Measurements from ENCODE around the gene PFAS.

PFAS gene

GRCh38 chr17:8285270-8286181 is 36.4 kb downstream of the PFAS start:
- Histone ChIP-seq H3K27ac (no peak overlapping the region), H4K20me1 (ENCODE audit: insufficient read depth) (no peaks in the 10 kb centered on the region), H3K9ac (no peak overlapping the region), H3K4me1 (ENCODE audit: low read depth, poor library complexity, severe bottlenecking) (no peaks in the 10 kb centered on the region), H3K27me3 (ENCODE audit: insufficient read depth, low read depth) (no peaks in the 10 kb centered on the region), H3K4me3 (IDR thresholded peaks at IDR 0.05; ENCODE audit: insufficient read depth, low read depth, low read length) (no peak overlapping the region), H3K36me3 (ENCODE audit: insufficient read depth) (no peaks in the 10 kb centered on the region), H3K79me2 (ENCODE audit: insufficient read depth, low read depth) (no peaks in the 10 kb centered on the region), H2AFZ (ENCODE audit: low read depth) (no peak overlapping the region), H3K4me2 (no peak overlapping the region)
- TF ChIP-seq CTCF (conservative IDR thresholded peaks at IDR 0.05; ENCODE audit: low read depth, low read length): no peak

- H3K4me2 ChIP-seq: no peak overlapping the region
- H3K79me2 ChIP-seq (ENCODE audit: insufficient read depth, low read depth): no peaks in the 10 kb centered on the region
- no peak for TF ChIP-seq CTCF (conservative IDR thresholded peaks at IDR 0.05; ENCODE audit: low read depth, low read length)
- H4K20me1 ChIP-seq (ENCODE audit: insufficient read depth): no peaks in the 10 kb centered on the region
- no peaks in the 10 kb centered on the region for H3K27me3 ChIP-seq (ENCODE audit: insufficient read depth, low read depth)
- no peak overlapping the region for H3K27ac ChIP-seq
- no peak overlapping the region for H3K4me3 ChIP-seq (IDR thresholded peaks at IDR 0.05; ENCODE audit: insufficient read depth, low read depth, low read length)
- no peaks in the 10 kb centered on the region for H3K4me1 ChIP-seq (ENCODE audit: low read depth, poor library complexity, severe bottlenecking)
- no peak overlapping the region; the same call in 1 of the 2 replicates for H3K9ac ChIP-seq
- no peaks in the 10 kb centered on the region for H3K36me3 ChIP-seq (ENCODE audit: insufficient read depth)
- H2AFZ ChIP-seq (ENCODE audit: low read depth): peak overlapping the region; percentile 61; the same call in 1 of the 2 replicates
These were observed 38.7 kb downstream of the PFAS start for GRCh38 chr17:8287651-8288335.

- no peaks in the 10 kb centered on the region for H3K27me3 ChIP-seq (ENCODE audit: insufficient read depth, low read depth)
- H2AFZ ChIP-seq (ENCODE audit: low read depth): peak within 1 kb of the TSS; percentile 61; the same call in 1 of the 2 replicates
- H3K4me2 ChIP-seq: no peak within 1 kb of the TSS
- H3K4me3 ChIP-seq (IDR thresholded peaks at IDR 0.05; ENCODE audit: insufficient read depth, low read depth, low read length): no peak within 1 kb of the TSS
- H3K9ac ChIP-seq: peak within 1 kb of the TSS; percentile 34; the same call in 1 of the 2 replicates
- H3K79me2 ChIP-seq (ENCODE audit: insufficient read depth, low read depth): no peaks in the 10 kb centered on the region
- TF ChIP-seq CTCF (conservative IDR thresholded peaks at IDR 0.05; ENCODE audit: low read depth, low read length): no peak
- no peak within 1 kb of the TSS for H3K27ac ChIP-seq
- H4K20me1 ChIP-seq (ENCODE audit: insufficient read depth): no peaks in the 10 kb centered on the region
- no peaks in the 10 kb centered on the region for H3K4me1 ChIP-seq (ENCODE audit: low read depth, poor library complexity, severe bottlenecking)
- H3K36me3 ChIP-seq (ENCODE audit: insufficient read depth): no peaks in the 10 kb centered on the region
These were observed 39.4 kb downstream of the PFAS start, which contains the start of gene RANGRF for GRCh38 chr17:8288336-8289102. TSS of gene RANGRF (plus strand) at chr17:8288670. CDS start at chr17:8288789, 119 bp downstream.

GRCh38 chr17:8289103-8289397 is 40.0 kb downstream of the PFAS start:
- peak overlapping the region; percentile 61; the same call in 1 of the 2 replicates for H2AFZ ChIP-seq (ENCODE audit: low read depth)
- no peak overlapping the region for H3K9ac ChIP-seq
- H3K27me3 ChIP-seq (ENCODE audit: insufficient read depth, low read depth): no peaks in the 10 kb centered on the region
- no peak for TF ChIP-seq CTCF (conservative IDR thresholded peaks at IDR 0.05; ENCODE audit: low read depth, low read length)
- H3K4me1 ChIP-seq (ENCODE audit: low read depth, poor library complexity, severe bottlenecking): no peaks in the 10 kb centered on the region
- no peak overlapping the region for H3K4me2 ChIP-seq
- no peak overlapping the region for H3K4me3 ChIP-seq (IDR thresholded peaks at IDR 0.05; ENCODE audit: insufficient read depth, low read depth, low read length)
- H3K27ac ChIP-seq: no peak overlapping the region
- H3K79me2 ChIP-seq (ENCODE audit: insufficient read depth, low read depth): no peaks in the 10 kb centered on the region
- no peaks in the 10 kb centered on the region for H4K20me1 ChIP-seq (ENCODE audit: insufficient read depth)
- no peaks in the 10 kb centered on the region for H3K36me3 ChIP-seq (ENCODE audit: insufficient read depth)

All from KMS-11 (cell line).